Adipocyte (in vitro differentiated cells): ENCODE results near the gene LAMP1.
A peak's percentile ranks its signal among the peaks of the same experiment; 100 is the strongest.
"Not testable (repeated sequence)": the region's sequence is repeated elsewhere in the genome, so short reads cannot be mapped to it uniquely, and the experiment has no call there.

Experiments
- DNase-seq: peaks from one replicate; pipeline ENCODE4 v3.0.0-alpha.2; 2015; ENCODE audit warnings: low read depth
- H3K27me3 ChIP-seq: replicated peaks from 2 replicates; pipeline ENCODE4 v1.7.0; 2013; ENCODE audit warnings: mild to moderate bottlenecking, low read length, moderate library complexity; ENCODE audit not compliant: control insufficient read depth, insufficient read depth
- H3K36me3 ChIP-seq: 2 replicates; pipeline ENCODE4 v1.7.0; 2013; ENCODE audit warnings: low read length, mild to moderate bottlenecking, moderate library complexity; ENCODE audit not compliant: control insufficient read depth, insufficient read depth, severe bottlenecking
- H3K4me1 ChIP-seq: 2 replicates; pipeline ENCODE4 v1.7.0; 2013; ENCODE audit warnings: mild to moderate bottlenecking, low read length, moderate library complexity; ENCODE audit not compliant: control insufficient read depth, insufficient read depth
- H3K4me3 ChIP-seq: 2 replicates; pipeline ENCODE4 v1.7.0; 2013; ENCODE audit warnings: mild to moderate bottlenecking, low read length, moderate library complexity
- H3K9ac ChIP-seq: 2 replicates; pipeline ENCODE4 v1.7.0; 2013; ENCODE audit warnings: mild to moderate bottlenecking, low read length, moderate library complexity
- H3K9me3 ChIP-seq: 2 replicates; pipeline ENCODE4 v1.7.0; 2013; ENCODE audit warnings: mild to moderate bottlenecking, low read length, moderate library complexity; ENCODE audit not compliant: control insufficient read depth

LAMP1 gene

DNA sequence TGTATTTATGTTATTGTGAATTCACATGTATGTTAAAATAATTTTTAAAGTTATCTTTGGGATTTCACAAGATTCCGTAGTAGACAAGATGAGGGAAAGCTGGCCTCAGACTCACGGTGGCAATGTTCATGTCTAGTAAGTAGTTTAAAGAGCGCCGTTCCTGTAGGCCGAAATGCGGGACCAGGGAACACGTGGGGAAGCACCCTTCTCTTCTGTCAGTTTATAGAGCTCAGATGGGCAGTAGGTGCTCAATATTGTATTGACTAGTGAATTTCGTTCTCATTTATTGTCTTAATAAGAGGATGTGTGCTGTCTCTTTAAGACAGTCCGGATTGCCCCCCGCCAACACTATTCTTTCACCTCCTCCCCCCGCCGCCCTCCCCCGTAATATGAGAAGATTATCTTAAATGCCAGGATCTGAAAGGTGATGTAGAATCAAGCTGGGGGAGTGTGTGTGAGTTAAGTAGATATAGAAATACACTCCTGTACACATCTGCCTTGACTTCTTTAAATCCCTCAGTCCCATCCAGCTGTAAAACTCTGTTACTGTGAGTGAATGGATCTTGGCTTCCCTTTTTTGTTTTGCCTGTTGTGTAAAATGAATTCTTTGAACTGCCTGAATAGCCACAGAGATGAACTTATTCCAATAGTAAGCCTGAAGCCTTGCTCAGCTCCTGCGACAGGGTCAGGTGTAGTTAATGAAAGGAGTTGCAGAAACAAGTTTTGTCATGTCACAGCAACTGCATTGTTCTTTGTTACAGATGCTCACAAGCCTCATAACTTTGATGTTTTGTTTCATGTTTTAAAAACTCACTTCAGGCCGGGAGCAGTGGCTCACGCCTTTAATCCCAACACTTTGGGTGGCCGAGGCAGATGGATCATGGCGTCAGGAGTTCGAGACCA lies 1.3 kb downstream of the LAMP1 start:
- no peaks in the 10 kb centered on the region for H3K27me3 ChIP-seq
- DNase-seq: peak; percentile 60
- no peaks in the 10 kb centered on the region for H3K36me3 ChIP-seq
- no peaks in the 10 kb centered on the region for H3K9me3 ChIP-seq
- peak overlapping the region; percentile 96 for H3K9ac ChIP-seq
- peak overlapping the region; percentile 88 for H3K4me3 ChIP-seq
- peaks cover 19% of the 10 kb centered on the region for H3K4me1 ChIP-seq

DNA sequence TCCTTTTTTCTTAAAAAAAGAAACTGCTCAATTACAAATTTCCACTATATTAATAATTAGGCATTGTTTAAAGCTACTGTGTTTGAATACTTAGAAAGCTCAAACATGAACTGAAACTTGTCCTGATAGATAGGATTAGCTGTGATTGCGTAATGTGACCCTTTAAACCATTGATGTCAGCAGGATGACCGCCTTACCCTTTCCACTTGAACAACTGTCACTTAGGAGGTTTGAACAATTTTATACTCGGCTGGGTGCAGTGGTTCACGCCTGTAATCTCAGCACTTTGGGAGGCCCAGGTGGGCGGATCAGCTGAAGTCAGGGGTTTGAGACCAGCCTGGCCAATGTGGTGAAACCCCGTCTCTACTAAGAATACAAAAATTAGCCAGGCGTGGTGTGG lies 2.9 kb downstream of the LAMP1 start:
- Histone ChIP-seq H3K4me3 (no peak overlapping the region), H3K4me1 (peaks cover 24% of the 10 kb centered on the region), H3K9ac (no peak overlapping the region), H3K36me3 (no peaks in the 10 kb centered on the region), H3K9me3 (no peaks in the 10 kb centered on the region), H3K27me3 (no peaks in the 10 kb centered on the region)
- peak; percentile 34 for DNase-seq

DNA sequence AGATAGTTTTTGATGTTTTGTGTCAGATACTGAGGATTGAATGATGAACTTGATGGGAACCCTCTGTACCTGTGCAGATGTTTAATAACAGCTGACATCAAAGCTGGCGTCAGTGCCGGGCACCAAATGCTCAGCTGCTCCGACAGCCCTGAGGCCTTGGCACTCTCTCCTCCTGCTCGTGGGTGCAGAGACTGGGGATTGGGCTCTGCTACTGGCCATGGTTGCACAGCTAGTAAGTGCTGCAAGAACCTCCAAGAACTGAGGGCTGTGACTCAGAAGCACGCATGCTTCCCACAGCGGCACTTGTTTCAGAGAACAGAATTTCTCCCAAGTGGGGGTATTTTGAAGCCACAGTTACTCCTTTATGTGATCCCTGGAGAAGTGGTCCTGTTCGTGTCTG lies 5.9 kb downstream of the LAMP1 start:
- peaks cover 27% of the 10 kb centered on the region for H3K4me1 ChIP-seq
- H3K9ac ChIP-seq: no peak overlapping the region
- H3K27me3 ChIP-seq: no peaks in the 10 kb centered on the region
- DNase-seq: no peak
- H3K9me3 ChIP-seq: no peaks in the 10 kb centered on the region
- no peaks in the 10 kb centered on the region for H3K36me3 ChIP-seq
- H3K4me3 ChIP-seq: no peak overlapping the region

DNA sequence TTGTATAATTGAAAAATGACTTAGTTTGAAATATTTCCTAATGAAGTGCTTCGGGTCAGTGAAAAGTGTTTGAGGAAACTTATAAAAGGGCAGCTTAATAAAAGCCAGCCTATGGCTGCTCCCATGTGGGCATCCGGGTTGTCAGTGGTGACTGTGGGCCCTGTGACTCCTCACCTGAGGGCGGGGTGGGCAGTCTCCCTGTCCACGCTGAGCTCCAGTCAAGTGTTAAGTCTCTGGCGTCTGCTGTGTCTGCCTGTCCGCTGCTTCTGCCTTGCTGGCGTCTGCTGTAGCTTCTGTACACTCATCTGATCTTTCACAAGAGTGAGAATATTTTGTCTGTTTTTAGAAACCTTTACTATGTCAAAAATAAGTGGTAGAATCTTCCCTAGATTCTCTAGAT lies 7.1 kb downstream of the LAMP1 start:
- no peak overlapping the region for H3K4me3 ChIP-seq
- DNase-seq: no peak
- H3K36me3 ChIP-seq: no peaks in the 10 kb centered on the region

DNA sequence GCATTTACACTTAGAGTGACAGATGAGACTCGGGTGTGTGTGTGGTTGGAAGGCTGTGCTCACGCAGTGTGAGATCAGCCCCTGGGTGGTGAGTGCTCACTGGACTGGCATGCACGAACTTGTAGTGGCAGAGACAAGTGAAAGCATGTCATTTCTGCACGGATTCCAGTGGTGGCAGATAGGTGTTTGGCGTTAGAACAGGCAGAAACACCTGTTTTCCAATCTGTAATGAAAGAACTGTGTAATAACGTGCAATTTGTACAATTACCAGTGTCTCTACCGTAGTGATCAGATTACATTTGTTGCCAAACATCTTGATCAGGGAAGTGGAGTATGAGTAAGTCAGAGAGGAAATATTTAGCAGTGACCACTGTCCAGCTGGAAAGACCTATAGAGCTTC lies 8.2 kb downstream of the LAMP1 start:
- Histone ChIP-seq H3K4me1 (peaks cover 13% of the 10 kb centered on the region), H3K9ac (no peak overlapping the region), H3K9me3 (no peaks in the 10 kb centered on the region), H3K4me3 (no peak overlapping the region), H3K36me3 (peaks cover 5% of the 10 kb centered on the region), H3K27me3 (no peaks in the 10 kb centered on the region)
- DNase-seq: peak; percentile 40

More for the DNA sequence above, 7.1 kb downstream of the LAMP1 start:
- Histone ChIP-seq H3K9me3 (no peaks in the 10 kb centered on the region), H3K4me1 (peaks cover 19% of the 10 kb centered on the region), H3K9ac (no peak overlapping the region), H3K27me3 (no peaks in the 10 kb centered on the region)

DNA sequence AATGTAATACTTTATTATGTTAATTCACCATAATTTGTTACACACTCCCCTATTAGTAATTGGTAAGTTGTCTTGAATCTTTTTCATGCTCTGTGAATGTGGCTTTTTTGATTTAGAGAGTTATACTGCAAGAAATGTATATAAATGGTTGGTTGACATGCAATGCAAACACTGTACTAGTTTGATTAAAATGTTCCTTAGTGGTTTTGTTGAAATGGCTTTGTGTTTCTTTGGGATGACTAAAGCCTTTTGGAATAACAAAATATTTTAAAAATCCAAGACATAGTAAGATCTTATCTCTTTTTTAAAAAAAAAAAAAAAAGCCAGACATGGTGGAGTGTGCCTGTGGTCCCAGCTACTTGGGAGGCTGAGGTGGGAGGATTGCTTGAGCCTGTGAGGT lies 10.5 kb downstream of the LAMP1 start:
- no peaks in the 10 kb centered on the region for H3K9me3 ChIP-seq
- H3K4me1 ChIP-seq: peaks cover 13% of the 10 kb centered on the region
- H3K4me3 ChIP-seq: no peak overlapping the region
- H3K36me3 ChIP-seq: peaks cover 26% of the 10 kb centered on the region
- H3K27me3 ChIP-seq: no peaks in the 10 kb centered on the region
- H3K9ac ChIP-seq: no peak overlapping the region
- DNase-seq: peak; percentile 33

DNA sequence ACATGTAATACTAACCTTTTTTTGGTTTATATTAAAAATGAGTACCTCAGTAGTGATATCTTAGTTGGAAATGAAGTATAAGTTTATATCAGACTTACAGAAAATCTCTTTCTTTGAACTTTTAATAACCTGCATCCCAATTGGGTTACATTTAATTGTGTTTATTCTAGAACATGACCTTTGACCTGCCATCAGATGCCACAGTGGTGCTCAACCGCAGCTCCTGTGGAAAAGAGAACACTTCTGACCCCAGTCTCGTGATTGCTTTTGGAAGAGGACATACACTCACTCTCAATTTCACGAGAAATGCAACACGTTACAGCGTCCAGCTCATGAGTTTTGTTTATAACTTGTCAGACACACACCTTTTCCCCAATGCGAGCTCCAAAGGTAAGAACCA lies 12.4 kb downstream of the LAMP1 start:
- Histone ChIP-seq H3K4me1 (peaks cover 9% of the 10 kb centered on the region), H3K27me3 (no peaks in the 10 kb centered on the region), H3K4me3 (no peak overlapping the region), H3K9me3 (no peaks in the 10 kb centered on the region), H3K36me3 (peaks cover 31% of the 10 kb centered on the region), H3K9ac (no peak overlapping the region)
- no peak for DNase-seq

DNA sequence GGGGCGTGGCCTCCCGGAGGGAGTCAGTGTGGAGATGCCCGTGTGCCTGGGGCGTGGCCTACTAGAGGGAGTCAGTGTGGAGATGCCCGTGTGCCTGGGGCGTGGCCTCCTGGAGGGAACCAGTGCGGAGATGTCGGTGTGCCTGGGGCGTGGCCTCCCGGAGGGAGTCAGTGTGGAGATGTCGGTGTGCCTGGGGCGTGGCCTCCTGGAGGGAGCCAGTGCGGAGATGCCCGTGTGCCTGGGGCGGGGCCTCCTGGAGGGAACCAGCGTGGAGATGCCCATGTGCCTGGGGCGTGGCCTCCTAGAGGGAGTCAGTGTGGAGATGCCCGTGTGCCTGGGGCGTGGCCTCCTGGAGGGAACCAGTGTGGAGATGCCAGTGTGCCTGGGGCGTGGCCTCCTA lies 17.1 kb downstream of the LAMP1 start:
- not testable (repeated sequence) for H3K4me1 ChIP-seq, H3K9ac ChIP-seq, H3K4me3 ChIP-seq, H3K9me3 ChIP-seq, DNase-seq, H3K27me3 ChIP-seq
- peaks cover 51% of the 10 kb centered on the region for H3K36me3 ChIP-seq

DNA sequence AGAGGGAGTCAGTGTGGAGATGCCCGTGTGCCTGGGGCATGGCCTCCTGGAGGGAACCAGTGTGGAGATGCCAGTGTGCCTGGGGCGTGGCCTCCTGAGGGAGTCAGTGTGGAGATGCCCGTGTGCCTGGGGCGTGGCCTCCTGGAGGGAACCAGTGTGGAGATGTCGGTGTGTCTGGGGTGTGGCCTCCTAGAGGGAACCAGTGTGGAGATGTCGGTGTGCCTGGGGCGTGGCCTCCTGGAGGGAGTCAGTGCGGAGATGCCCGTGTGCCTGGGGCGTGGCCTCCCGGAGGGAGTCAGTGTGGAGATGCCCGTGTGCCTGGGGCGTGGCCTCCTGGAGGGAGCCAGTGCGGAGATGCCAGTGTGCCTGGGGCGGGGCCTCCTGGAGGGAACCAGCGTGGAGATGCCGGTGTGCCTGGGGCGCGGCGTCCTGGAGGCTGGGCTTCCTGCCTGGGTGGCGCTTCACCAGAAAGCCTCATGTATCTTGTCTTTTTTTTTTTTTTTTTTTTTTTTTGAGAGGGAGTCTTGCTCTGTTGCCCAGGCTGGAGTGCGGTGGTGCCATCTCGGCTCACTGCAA lies 17.9 kb downstream of the LAMP1 start:
- not testable (repeated sequence) for DNase-seq
- peaks cover 55% of the 10 kb centered on the region for H3K36me3 ChIP-seq

DNA sequence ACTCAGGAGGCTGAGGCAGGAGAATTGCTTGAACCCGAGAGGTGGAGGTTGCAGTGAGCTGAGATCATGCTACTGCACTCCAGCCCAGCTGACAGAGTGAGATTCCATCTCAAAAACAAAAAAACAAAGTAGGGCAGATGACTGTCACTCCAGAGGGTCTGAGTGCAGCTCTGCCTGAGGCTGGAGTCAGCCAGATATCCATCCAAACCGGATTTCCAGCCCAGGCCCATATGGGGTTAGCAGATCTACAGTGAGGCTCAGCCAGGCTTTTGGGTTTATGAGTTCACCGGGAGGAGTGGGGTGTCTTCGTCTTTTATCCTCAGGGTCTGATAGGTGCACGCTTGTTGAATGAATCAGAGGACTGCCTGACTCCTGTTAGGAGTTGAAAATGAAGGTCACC lies 19.0 kb downstream of the LAMP1 start:
- peaks cover 58% of the 10 kb centered on the region for H3K36me3 ChIP-seq
- H3K27me3 ChIP-seq: no peaks in the 10 kb centered on the region
- no peak overlapping the region for H3K9ac ChIP-seq
- no peak for DNase-seq
- H3K9me3 ChIP-seq: no peaks in the 10 kb centered on the region
- H3K4me3 ChIP-seq: no peak overlapping the region
- H3K4me1 ChIP-seq: no peaks in the 10 kb centered on the region

More for the DNA sequence above, 17.9 kb downstream of the LAMP1 start:
- not testable (repeated sequence) for H3K9ac ChIP-seq, H3K4me3 ChIP-seq, H3K27me3 ChIP-seq, H3K4me1 ChIP-seq, H3K9me3 ChIP-seq

DNA sequence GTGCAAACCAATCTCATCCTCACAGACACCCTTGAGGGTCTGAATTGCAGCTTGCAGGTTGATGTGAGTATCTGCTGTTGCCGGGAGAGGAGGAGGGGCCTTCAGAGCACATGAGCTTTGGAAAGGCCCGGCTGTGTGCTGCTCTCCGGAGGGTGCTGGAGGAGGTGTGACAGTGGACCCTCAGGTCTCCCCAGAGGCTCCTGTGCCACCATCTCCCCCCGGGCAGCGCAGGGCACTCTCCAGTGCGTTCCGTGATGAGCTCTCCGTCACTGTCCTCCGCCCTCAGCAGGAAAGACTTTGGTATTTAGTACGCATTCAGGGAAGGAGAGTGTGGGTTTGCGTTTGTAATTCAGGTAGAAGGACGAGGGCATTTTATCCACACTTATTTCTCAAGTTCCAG lies 20.0 kb downstream of the LAMP1 start:
- Histone ChIP-seq H3K9me3 (no peaks in the 10 kb centered on the region), H3K36me3 (peaks cover 58% of the 10 kb centered on the region), H3K4me1 (no peaks in the 10 kb centered on the region), H3K9ac (no peak overlapping the region), H3K27me3 (no peaks in the 10 kb centered on the region), H3K4me3 (no peak overlapping the region)
- DNase-seq: no peak
